ENCODE results near the gene SNTG2. TPM values are rescaled to one million over a fixed set of nuclear protein-coding genes. Genes with fewer than 3 reads are reported as not detected.

SNTG2 gene
- total RNA-seq, 6 experiments from 2014 or later, result not detected

DNA sequence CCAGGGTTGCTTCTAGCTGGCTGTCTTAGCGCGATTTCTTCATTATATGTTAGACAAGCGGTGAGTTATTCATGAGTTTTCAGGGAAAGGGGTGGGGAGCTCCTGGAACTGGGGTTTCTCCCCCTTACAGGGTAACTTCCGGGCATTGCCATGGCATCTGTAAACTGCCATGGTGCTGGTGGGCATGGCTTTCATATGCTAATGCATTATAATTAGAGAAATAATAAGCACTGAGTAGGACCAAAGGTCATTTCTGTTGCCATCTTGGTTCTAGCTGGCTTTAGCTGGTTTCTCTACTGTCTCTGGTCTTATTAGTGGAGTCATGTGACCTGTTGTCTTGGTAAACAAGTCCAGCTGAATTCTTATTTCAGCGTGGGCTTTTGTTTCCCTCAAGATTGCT is 5.5 kb upstream of the SNTG2 start:
- no peak for DNase-seq
- peaks cover 0 to 8% (median 4%) of the 10 kb centered on the region in 4 donors for H3K4me1 ChIP-seq
- ATAC-seq, result no peak
- intact Hi-C loops (cut with DNase I), result no loop called here
- TF ChIP-seq, protein P1, sequence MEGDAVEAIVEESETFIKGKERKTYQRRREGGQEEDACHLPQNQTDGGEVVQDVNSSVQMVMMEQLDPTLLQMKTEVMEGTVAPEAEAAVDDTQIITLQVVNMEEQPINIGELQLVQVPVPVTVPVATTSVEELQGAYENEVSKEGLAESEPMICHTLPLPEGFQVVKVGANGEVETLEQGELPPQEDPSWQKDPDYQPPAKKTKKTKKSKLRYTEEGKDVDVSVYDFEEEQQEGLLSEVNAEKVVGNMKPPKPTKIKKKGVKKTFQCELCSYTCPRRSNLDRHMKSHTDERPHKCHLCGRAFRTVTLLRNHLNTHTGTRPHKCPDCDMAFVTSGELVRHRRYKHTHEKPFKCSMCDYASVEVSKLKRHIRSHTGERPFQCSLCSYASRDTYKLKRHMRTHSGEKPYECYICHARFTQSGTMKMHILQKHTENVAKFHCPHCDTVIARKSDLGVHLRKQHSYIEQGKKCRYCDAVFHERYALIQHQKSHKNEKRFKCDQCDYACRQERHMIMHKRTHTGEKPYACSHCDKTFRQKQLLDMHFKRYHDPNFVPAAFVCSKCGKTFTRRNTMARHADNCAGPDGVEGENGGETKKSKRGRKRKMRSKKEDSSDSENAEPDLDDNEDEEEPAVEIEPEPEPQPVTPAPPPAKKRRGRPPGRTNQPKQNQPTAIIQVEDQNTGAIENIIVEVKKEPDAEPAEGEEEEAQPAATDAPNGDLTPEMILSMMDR (IDR thresholded peaks at IDR 0.05), result no peak
- TF ChIP-seq POLR2A (IDR thresholded peaks at IDR 0.05), result no peak
- no peaks in the 10 kb centered on the region for H3K9me3 ChIP-seq
- H3K4me3 ChIP-seq, result no peak overlapping the region
- 77% methylated on average over 5 of the region's 5 CpGs for WGBS (ENCODE audit: insufficient coverage, low coverage, low lambda C conversion rate, missing lambda C conversion rate)
- H3K27me3 ChIP-seq, result peaks cover 0 to 21% of the 10 kb centered on the region in 2 donors
- H3K27ac ChIP-seq, result no peak overlapping the region
- H3K36me3 ChIP-seq, result no peaks in the 10 kb centered on the region

DNA sequence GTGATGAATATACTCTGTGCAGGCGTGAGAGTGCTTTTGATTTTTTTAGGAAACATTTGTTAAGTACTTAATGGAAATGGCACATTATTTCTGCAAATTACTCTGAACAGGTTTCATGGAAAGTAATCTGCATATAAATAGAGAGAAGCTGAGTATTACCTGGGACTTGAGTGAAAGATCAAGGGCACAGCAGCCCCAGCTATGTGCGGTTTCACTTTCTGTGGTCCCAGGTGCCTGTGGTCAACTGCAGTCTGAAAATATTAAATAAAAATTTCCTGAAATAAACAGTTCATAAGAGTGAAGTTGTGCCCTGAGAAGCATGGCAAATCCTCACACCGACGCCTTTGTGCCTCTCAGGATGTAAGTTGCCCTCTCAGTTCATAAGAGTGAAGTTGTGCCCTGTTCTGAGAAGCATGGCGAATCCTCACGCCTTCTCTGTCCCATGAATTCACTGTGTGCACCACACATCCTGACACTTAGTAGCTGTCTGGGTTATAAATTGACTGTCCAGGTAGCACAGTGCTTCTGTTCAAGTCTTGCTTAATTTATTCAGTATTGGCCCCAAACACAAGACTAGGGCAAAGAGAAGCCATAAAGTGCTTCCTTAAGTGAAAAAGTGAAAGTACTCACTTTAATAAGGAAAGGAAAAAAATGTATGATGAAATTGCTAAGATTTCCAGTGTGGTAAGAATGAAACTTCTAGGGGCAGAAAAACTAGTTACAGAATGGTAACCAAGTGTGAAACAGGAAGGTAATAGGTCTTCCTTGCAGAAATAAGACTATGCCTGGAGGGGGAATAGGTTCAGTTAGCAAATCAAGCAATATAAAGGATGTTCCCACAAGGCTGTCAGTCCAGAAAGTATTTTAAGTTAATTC is 4.3 kb upstream of the SNTG2 start:
- Histone ChIP-seq H3K27me3 (peaks cover 0 to 22% of the 10 kb centered on the region in 2 donors), H3K4me1 (peaks cover 0 to 10% (median 5%) of the 10 kb centered on the region in 4 donors), H3K27ac (no peak overlapping the region), H3K36me3 (no peaks in the 10 kb centered on the region), H3K4me3 (no peak overlapping the region), H3K9me3 (no peaks in the 10 kb centered on the region)
- intact Hi-C loops (cut with DNase I), result no loop called here
- TF ChIP-seq, protein P1 (IDR thresholded peaks at IDR 0.05), result no peak
- TF ChIP-seq POLR2A (IDR thresholded peaks at IDR 0.05), result no peak
- 52% methylated on average over 6 of the region's 6 CpGs for WGBS (ENCODE audit: insufficient coverage, low coverage, low lambda C conversion rate, missing lambda C conversion rate)
- no peak for DNase-seq
- no peak for ATAC-seq

DNA sequence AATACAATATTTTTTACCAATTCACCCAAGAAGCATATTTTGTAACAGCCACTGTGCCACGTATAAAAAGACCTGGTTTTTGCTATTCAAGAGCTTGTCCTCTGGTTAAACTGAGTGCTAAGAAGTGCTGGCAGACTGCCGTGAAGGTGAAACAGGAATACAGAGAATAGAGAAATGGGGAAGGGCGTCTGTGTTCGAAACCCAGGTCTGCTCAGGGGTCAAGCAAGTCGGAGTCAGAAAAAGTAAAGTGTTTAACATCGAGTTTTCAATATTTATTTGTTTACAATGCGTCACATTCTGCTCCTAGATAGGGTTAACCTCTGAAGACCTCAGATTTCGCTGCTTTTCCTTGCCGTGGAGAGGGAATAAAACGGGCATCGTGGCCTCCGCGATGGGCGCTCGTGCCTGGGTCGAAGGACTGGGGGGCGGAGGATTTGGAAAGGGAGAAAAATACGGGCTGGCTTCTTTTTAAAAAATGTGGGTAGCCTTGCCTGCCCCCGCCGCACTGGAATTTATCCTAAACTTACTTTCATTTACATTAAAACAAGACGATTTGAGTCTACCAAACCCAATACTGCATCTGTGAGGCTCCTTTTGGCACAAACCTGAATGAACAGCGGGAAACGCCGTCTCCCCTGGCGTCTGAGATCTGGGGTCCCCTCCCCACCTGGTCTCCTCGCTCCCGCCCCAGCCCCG is 1.1 kb upstream of the SNTG2 start:
- Histone ChIP-seq H3K4me1 (peaks cover 0 to 10% (median 5%) of the 10 kb centered on the region in 4 donors), H3K36me3 (no peaks in the 10 kb centered on the region), H3K4me3 (peak overlapping the region; percentile 26 to 45 (median 45)), H3K9me3 (no peaks in the 10 kb centered on the region), H3K27ac (no peak overlapping the region), H3K27me3 (peaks cover 0 to 28% of the 10 kb centered on the region in 2 donors)
- intact Hi-C loops (cut with DNase I), result no loop called here
- no peak for TF ChIP-seq POLR2A (IDR thresholded peaks at IDR 0.05)
- no peak for DNase-seq
- ATAC-seq, result no peak
- WGBS (ENCODE audit: insufficient coverage, low coverage, low lambda C conversion rate, missing lambda C conversion rate), result 7% methylated on average over 21 of the region's 28 CpGs

DNA sequence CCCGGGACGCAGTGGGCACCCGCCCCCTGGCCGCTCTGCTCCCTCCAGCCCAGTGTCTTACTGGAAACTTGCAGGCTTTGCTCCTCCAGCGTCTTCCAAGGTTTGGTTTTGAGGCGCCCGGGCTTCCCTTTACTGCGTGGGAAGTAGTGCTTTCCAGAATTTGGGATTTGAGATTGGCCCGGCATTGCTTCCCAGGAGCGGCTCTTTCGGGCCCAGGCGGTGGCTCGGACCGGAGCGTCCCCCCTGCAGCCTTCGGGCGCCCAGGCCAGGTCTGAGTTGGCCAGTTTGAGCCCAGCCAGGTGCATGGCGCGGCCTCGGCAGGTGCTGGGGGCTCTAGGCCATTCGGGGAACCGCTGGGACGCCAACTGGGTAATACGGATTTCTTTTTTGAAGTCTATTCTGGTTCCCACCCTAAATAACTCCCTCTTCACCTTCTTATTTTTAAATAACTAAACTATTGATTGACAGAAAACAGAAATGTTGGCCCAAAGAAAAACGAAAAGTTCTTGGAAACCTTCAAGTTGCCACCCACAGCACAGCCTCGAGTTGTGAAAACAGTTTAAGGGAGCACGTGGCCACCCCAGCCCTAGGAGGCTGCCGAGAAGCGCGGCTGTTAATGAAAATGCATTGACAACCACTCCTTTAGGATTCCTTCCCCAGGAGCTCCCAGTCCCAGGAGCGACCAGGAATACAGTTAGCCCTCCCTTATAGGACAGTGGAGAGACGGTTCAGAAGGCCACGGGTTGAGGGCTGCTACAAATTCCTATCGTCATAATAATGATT is 766 bp downstream of the SNTG2 start:
- peaks cover 0 to 10% (median 5%) of the 10 kb centered on the region in 4 donors for H3K4me1 ChIP-seq
- TF ChIP-seq POLR2A (IDR thresholded peaks at IDR 0.05), result no peak
- TF ChIP-seq, protein P1 (IDR thresholded peaks at IDR 0.05), result no peak
- ATAC-seq, result no peak
- H3K9me3 ChIP-seq, result no peaks in the 10 kb centered on the region
- no peak overlapping the region for H3K4me3 ChIP-seq
- DNase-seq, result peak in 1 of 3 donors; percentile 43
- intact Hi-C loops (cut with DNase I), result no loop called here
- WGBS (ENCODE audit: insufficient coverage, low coverage, low lambda C conversion rate, missing lambda C conversion rate), result 5% methylated on average over 22 of the region's 34 CpGs
- no peak overlapping the region for H3K27ac ChIP-seq
- peaks cover 0 to 23% of the 10 kb centered on the region in 2 donors for H3K27me3 ChIP-seq
- no peaks in the 10 kb centered on the region for H3K36me3 ChIP-seq
